ENCODE data around the gene PCBD2. TPM values are rescaled to one million over a fixed set of nuclear protein-coding genes. Genes with fewer than 3 reads are reported as not detected.
"Not testable (repeated sequence)": the region's sequence is repeated elsewhere in the genome, so short reads cannot be mapped to it uniquely, and the experiment has no call there.

The PCBD2 gene
- total and polyA plus RNA-seq, 4 donors = 5.9 to 12.8 (median 10.3) TPM

- Histone ChIP-seq H3K27ac (ENCODE audit: low read depth in 1 of 2, low read length in 2 of 2) (peak overlapping the region; percentile 97), H3K9ac (ENCODE audit: low read depth in 1 of 2, low read length in 2 of 2) (peak overlapping the region; percentile 79 to 87), H3K4me3 (ENCODE audit: low read depth in 1 of 3, low read length in 3 of 3) (peak overlapping the region; percentile 91 to 98 (median 94)), H3K36me3 (ENCODE audit: control insufficient read depth in 4 of 4, insufficient read depth in 3 of 4, low read depth in 1 of 4, low read length in 3 of 4) (peaks cover 0 to 6% (median 0%) of the 10 kb centered on the region in 4 donors), H3K4me1 (ENCODE audit: control insufficient read depth in 4 of 4, insufficient read depth in 4 of 4, low read length in 3 of 4) (peaks cover 0 to 3% (median 0%) of the 10 kb centered on the region in 4 donors), H3K27me3 (ENCODE audit: control insufficient read depth in 4 of 4, insufficient read depth in 4 of 4, low read length in 3 of 4) (no peaks in the 10 kb centered on the region), H3K9me3 (ENCODE audit: control insufficient read depth in 4 of 4, low read length in 3 of 4) (no peaks in the 10 kb centered on the region)
- under 1% methylated on average over 54 of the region's 54 CpGs for WGBS
- TF ChIP-seq CTCF (IDR thresholded peaks at IDR 0.05; ENCODE audit: low read depth, low read length, missing input control) (peak; percentile 72), YY1 (IDR thresholded peaks at IDR 0.05) (peak; percentile 56), RAD21 (IDR thresholded peaks at IDR 0.05) (peak; percentile 80 to 81), FOXA2 (IDR thresholded peaks at IDR 0.05) (no peak)
- TF ChIP-seq, protein P1, sequence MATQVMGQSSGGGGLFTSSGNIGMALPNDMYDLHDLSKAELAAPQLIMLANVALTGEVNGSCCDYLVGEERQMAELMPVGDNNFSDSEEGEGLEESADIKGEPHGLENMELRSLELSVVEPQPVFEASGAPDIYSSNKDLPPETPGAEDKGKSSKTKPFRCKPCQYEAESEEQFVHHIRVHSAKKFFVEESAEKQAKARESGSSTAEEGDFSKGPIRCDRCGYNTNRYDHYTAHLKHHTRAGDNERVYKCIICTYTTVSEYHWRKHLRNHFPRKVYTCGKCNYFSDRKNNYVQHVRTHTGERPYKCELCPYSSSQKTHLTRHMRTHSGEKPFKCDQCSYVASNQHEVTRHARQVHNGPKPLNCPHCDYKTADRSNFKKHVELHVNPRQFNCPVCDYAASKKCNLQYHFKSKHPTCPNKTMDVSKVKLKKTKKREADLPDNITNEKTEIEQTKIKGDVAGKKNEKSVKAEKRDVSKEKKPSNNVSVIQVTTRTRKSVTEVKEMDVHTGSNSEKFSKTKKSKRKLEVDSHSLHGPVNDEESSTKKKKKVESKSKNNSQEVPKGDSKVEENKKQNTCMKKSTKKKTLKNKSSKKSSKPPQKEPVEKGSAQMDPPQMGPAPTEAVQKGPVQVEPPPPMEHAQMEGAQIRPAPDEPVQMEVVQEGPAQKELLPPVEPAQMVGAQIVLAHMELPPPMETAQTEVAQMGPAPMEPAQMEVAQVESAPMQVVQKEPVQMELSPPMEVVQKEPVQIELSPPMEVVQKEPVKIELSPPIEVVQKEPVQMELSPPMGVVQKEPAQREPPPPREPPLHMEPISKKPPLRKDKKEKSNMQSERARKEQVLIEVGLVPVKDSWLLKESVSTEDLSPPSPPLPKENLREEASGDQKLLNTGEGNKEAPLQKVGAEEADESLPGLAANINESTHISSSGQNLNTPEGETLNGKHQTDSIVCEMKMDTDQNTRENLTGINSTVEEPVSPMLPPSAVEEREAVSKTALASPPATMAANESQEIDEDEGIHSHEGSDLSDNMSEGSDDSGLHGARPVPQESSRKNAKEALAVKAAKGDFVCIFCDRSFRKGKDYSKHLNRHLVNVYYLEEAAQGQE (IDR thresholded peaks at IDR 0.05) = no peak
- DNase-seq (ENCODE audit: low spot score) = no peak
These were observed 490 bp downstream of the PCBD2 start for GRCh38 chr5:134905246-134905996.

DNA sequence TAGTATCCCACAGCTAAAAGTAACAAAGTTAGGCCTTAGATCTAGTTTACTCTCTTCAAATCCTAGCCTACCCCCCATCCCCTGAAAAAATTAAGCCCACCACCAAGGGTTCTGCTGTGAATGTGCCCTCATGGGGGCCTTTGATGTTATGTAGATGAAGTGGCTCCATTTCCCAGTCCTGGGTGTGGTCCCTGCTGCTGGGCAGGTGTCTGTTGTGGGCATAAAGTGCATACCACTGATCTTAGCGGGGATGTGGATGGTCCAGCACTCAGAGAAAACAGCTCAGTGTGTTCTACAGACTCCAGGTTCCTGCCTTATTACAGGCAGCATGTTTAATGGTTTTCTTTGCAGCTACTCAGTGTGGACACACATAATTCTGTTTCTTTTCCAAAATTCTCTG lies 1.9 kb downstream of the PCBD2 start:
- no peak for DNase-seq (ENCODE audit: low spot score)
- Histone ChIP-seq H3K27ac (ENCODE audit: low read depth in 1 of 2, low read length in 2 of 2) (no peak overlapping the region), H3K9me3 (ENCODE audit: control insufficient read depth in 4 of 4, low read length in 3 of 4) (no peaks in the 10 kb centered on the region), H3K4me3 (ENCODE audit: low read depth in 1 of 3, low read length in 3 of 3) (no peak overlapping the region), H3K9ac (ENCODE audit: low read depth in 1 of 2, low read length in 2 of 2) (no peak overlapping the region), H3K36me3 (ENCODE audit: control insufficient read depth in 4 of 4, insufficient read depth in 3 of 4, low read depth in 1 of 4, low read length in 3 of 4) (peaks cover 0 to 6% (median 0%) of the 10 kb centered on the region in 4 donors), H3K27me3 (ENCODE audit: control insufficient read depth in 4 of 4, insufficient read depth in 4 of 4, low read length in 3 of 4) (no peaks in the 10 kb centered on the region), H3K4me1 (ENCODE audit: control insufficient read depth in 4 of 4, insufficient read depth in 4 of 4, low read length in 3 of 4) (peaks cover 0 to 10% (median 5%) of the 10 kb centered on the region in 4 donors)
- TF ChIP-seq HNF4A (conservative IDR thresholded peaks at IDR 0.05) (no peak), EGR1 (IDR thresholded peaks at IDR 0.05; ENCODE audit: low read depth in 2 of 2) (no peak), JUND (IDR thresholded peaks at IDR 0.05) (no peak), MAX (IDR thresholded peaks at IDR 0.05) (no peak)
- TF ChIP-seq, protein P2, sequence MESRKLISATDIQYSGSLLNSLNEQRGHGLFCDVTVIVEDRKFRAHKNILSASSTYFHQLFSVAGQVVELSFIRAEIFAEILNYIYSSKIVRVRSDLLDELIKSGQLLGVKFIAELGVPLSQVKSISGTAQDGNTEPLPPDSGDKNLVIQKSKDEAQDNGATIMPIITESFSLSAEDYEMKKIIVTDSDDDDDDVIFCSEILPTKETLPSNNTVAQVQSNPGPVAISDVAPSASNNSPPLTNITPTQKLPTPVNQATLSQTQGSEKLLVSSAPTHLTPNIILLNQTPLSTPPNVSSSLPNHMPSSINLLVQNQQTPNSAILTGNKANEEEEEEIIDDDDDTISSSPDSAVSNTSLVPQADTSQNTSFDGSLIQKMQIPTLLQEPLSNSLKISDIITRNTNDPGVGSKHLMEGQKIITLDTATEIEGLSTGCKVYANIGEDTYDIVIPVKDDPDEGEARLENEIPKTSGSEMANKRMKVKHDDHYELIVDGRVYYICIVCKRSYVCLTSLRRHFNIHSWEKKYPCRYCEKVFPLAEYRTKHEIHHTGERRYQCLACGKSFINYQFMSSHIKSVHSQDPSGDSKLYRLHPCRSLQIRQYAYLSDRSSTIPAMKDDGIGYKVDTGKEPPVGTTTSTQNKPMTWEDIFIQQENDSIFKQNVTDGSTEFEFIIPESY (IDR thresholded peaks at IDR 0.05) = no peak
- TF ChIP-seq, protein P3, sequence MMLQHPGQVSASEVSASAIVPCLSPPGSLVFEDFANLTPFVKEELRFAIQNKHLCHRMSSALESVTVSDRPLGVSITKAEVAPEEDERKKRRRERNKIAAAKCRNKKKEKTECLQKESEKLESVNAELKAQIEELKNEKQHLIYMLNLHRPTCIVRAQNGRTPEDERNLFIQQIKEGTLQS (IDR thresholded peaks at IDR 0.05) = no peak
- 92% methylated on average over 1 of the region's 1 CpG for WGBS

DNA sequence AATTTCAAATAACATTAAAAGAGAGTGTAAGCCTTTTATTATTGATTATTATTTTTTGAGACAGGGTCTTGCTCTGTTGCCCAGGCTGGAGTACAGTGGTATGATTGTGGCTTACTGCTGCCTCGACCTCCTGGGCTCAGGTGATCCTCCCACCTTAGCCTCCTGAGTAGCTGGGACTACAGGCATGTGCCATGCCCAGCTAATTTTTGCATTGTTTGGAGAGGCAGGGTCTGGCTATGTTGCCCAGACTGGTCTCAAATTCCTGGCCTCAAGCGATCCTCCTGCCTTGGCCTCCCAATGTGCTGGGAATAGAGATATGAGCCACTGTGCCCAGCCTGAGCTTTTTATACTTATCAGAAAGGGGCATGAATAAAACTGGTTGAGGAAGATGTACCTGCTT lies 5.8 kb downstream of the PCBD2 start:
- not testable (repeated sequence) for H3K9ac ChIP-seq (ENCODE audit: low read depth in 1 of 2, low read length in 2 of 2); DNase-seq (ENCODE audit: low spot score); H3K27me3 ChIP-seq (ENCODE audit: control insufficient read depth in 4 of 4, insufficient read depth in 4 of 4, low read length in 3 of 4); H3K27ac ChIP-seq (ENCODE audit: low read depth in 1 of 2, low read length in 2 of 2); H3K9me3 ChIP-seq (ENCODE audit: control insufficient read depth in 4 of 4, low read length in 3 of 4); H3K4me3 ChIP-seq (ENCODE audit: low read depth in 1 of 3, low read length in 3 of 3)
- 95% methylated on average over 2 of the region's 2 CpGs for WGBS
- peaks cover 0 to 11% (median 3%) of the 10 kb centered on the region in 4 donors for H3K4me1 ChIP-seq (ENCODE audit: control insufficient read depth in 4 of 4, insufficient read depth in 4 of 4, low read length in 3 of 4)
- H3K36me3 ChIP-seq (ENCODE audit: control insufficient read depth in 4 of 4, insufficient read depth in 3 of 4, low read depth in 1 of 4, low read length in 3 of 4) = peaks cover 0 to 14% (median 6%) of the 10 kb centered on the region in 4 donors

Measured in liver (tissue), 9 donors.